Vagina (tissue), 2 donors: Measurements from ENCODE around the gene CRADD. TPM values are rescaled to one million over a fixed set of nuclear protein-coding genes. Genes with fewer than 3 reads are reported as not detected.

Experiments used
- DNase-seq, 2 donors: peaks; one replicate each; pipeline ENCODE4 v3.0.0-alpha.2; 2017; ENCODE audit errors: extremely low spot score in 2 of 2
- H3K27ac ChIP-seq: fragments of 200-600 bp; sonication (generic); one replicate; pipeline ENCODE4 v1.5.1; 2019
- H3K27me3 ChIP-seq: fragments of 200-600 bp; sonication (generic); one replicate; pipeline ENCODE4 v1.5.1; 2019
- H3K36me3 ChIP-seq, 2 donors: fragments of 200-600 bp; sonication (generic); one replicate each; pipeline ENCODE4 v1.5.1; 2017 to 2019
- H3K4me1 ChIP-seq: fragments of 200-600 bp; sonication (generic); one replicate; pipeline ENCODE4 v1.5.1; 2019
- H3K4me3 ChIP-seq, 2 donors: fragments of 200-600 bp; sonication (generic); 1 replicate in 1 of 2; 2 replicates in 1 of 2; pipeline ENCODE4 v1.5.1; 2016 to 2019
- H3K9me3 ChIP-seq: fragments of 200-600 bp; sonication (generic); one replicate; pipeline ENCODE4 v1.5.1; 2019
- CTCF ChIP-seq, 3 experiments: fragments of 450-650 bp in 2 of 3; fragments of 200-600 bp in 1 of 3; sonication (generic) in 1 of 3; IDR thresholded peaks; one replicate each; pipeline ENCODE4 v1.5.1; 2017 to 2019; ENCODE audit warnings: antibody characterized with exemption in 3 of 3, mild to moderate bottlenecking in 2 of 3, moderate library complexity in 2 of 3
- POLR2A ChIP-seq, 2 donors: fragments of 450-650 bp; IDR thresholded peaks; one replicate each; pipeline ENCODE4 v1.6.1; 2017; ENCODE audit warnings: antibody characterized with exemption in 2 of 2, mild to moderate bottlenecking in 2 of 2, moderate library complexity in 2 of 2
- POLR2AphosphoS5 ChIP-seq, 2 donors: sonication (generic); formaldehyde crosslinking; IDR thresholded peaks; one replicate each; pipeline ENCODE4 v1.9.0; 2017; ENCODE audit warnings: antibody characterized with exemption in 2 of 2, mild to moderate bottlenecking in 2 of 2, low read depth in 1 of 2; ENCODE audit not compliant: insufficient read depth in 1 of 2
- intact Hi-C: fragments of 100-400 bp; cut with DNase I; formaldehyde crosslinking; loops from one replicate; pipeline ENCODE4 v1.15.1; 2023
- total RNA-seq: library from RNA; depleted of rRNA; stranded (reverse); fragments of >200 nt; gene quantifications from one replicate; pipeline ENCODE4 v1.2.3, GENCODE V29; 2016

CRADD gene
- total RNA-seq, 1 donor from 2014 or later = 40.8 TPM

GRCh38 chr12:93748672-93749383, 71.7 kb downstream of the CRADD start:
- H3K27ac ChIP-seq = peak overlapping the region; percentile 46
- no peaks in the 10 kb centered on the region for H3K9me3 ChIP-seq
- no peak overlapping the region for H3K4me3 ChIP-seq
- intact Hi-C loops = loop anchor here (10.0 kb wide), 2 partner anchors 64 to 66 kb away; no protein-coding TSS in a partner anchor
- DNase-seq = no peak
- peaks cover 42% of the 10 kb centered on the region for H3K4me1 ChIP-seq
- TF ChIP-seq CTCF (IDR thresholded peaks at IDR 0.05) (no peak), POLR2A (IDR thresholded peaks at IDR 0.05) (no peak), POLR2AphosphoS5 (IDR thresholded peaks at IDR 0.05; ENCODE audit: insufficient read depth in 1 of 2, low read depth in 1 of 2) (no peak)
- H3K36me3 ChIP-seq = no peaks in the 10 kb centered on the region
- H3K27me3 ChIP-seq = no peaks in the 10 kb centered on the region

- TF ChIP-seq POLR2AphosphoS5 (IDR thresholded peaks at IDR 0.05; ENCODE audit: insufficient read depth in 1 of 2, low read depth in 1 of 2) (no peak), POLR2A (IDR thresholded peaks at IDR 0.05) (no peak), CTCF (IDR thresholded peaks at IDR 0.05) (no peak)
- DNase-seq = no peak
- H3K36me3 ChIP-seq = no peaks in the 10 kb centered on the region
- H3K27me3 ChIP-seq = no peaks in the 10 kb centered on the region
- intact Hi-C loops = loop anchor here (10.0 kb wide), 2 partner anchors 65 kb away; no protein-coding TSS in a partner anchor
- H3K4me1 ChIP-seq = peaks cover 35% of the 10 kb centered on the region
- no peaks in the 10 kb centered on the region for H3K9me3 ChIP-seq
- peak overlapping the region; percentile 46 for H3K27ac ChIP-seq
- no peak overlapping the region for H3K4me3 ChIP-seq
Observed at GRCh38 chr12:93749515-93749914, 72.3 kb downstream of the CRADD start.

GRCh38 chr12:93750056-93750455, 72.9 kb downstream of the CRADD start:
- intact Hi-C loops = no loop called here

GRCh38 chr12:93751864-93752610, 74.9 kb downstream of the CRADD start:
- no peaks in the 10 kb centered on the region for H3K36me3 ChIP-seq
- no peaks in the 10 kb centered on the region for H3K27me3 ChIP-seq
- intact Hi-C loops = no loop called here
- DNase-seq = no peak
- TF ChIP-seq CTCF (IDR thresholded peaks at IDR 0.05) (no peak), POLR2A (IDR thresholded peaks at IDR 0.05) (no peak), POLR2AphosphoS5 (IDR thresholded peaks at IDR 0.05; ENCODE audit: insufficient read depth in 1 of 2, low read depth in 1 of 2) (no peak)
- no peak overlapping the region for H3K4me3 ChIP-seq
- no peaks in the 10 kb centered on the region for H3K9me3 ChIP-seq
- H3K4me1 ChIP-seq = peaks cover 32% of the 10 kb centered on the region
- peak overlapping the region; percentile 36 for H3K27ac ChIP-seq

More at GRCh38 chr12:93750056-93750455, 72.9 kb downstream of the CRADD start:
- peak overlapping the region; percentile 46 for H3K27ac ChIP-seq
- H3K9me3 ChIP-seq = no peaks in the 10 kb centered on the region
- H3K27me3 ChIP-seq = no peaks in the 10 kb centered on the region
- DNase-seq = no peak
- no peaks in the 10 kb centered on the region for H3K36me3 ChIP-seq
- TF ChIP-seq POLR2AphosphoS5 (IDR thresholded peaks at IDR 0.05; ENCODE audit: insufficient read depth in 1 of 2, low read depth in 1 of 2) = no peak
- TF ChIP-seq POLR2A (IDR thresholded peaks at IDR 0.05) = no peak
- no peak for TF ChIP-seq CTCF (IDR thresholded peaks at IDR 0.05)
- peaks cover 32% of the 10 kb centered on the region for H3K4me1 ChIP-seq
- H3K4me3 ChIP-seq = no peak overlapping the region
